K562 (cell line): ENCODE measurements around the gene FBXW9. TPM values are rescaled to one million over a fixed set of nuclear protein-coding genes. Genes with fewer than 3 reads are reported as not detected.

Experiments
- ATAC-seq: fragments of 200-7000 bp; cut with Tn5 transposase; 3 replicates; pipeline ENCODE4 v1.9.1; 2020; ENCODE audit warnings: moderate library complexity
- BruUV-seq: library from RNA; stranded (reverse); fragments of 400-500 nt; replicated peaks from 2 replicates; lab custom pipeline; 2021; lab: Mats Ljungman, UMichigan
- CTCF ChIA-PET: fragments of 300-600 bp; formaldehyde crosslinking; extraction: SDS; loops from one replicate; lab custom pipeline; 2021; ENCODE audit warnings: low intra/inter-chr PET ratio; lab: Yijun Ruan, JAX
- POLR2A ChIA-PET: fragments of 300-600, 350-650 bp; sonication (Branson Sonifier 250); formaldehyde crosslinking; extraction: SDS; loops from one replicate; lab custom pipeline; 2021; ENCODE audit warnings: antibody characterized with exemption, inconsistent platforms; lab: Yijun Ruan, JAX
- DNase-seq, 4 experiments: peaks; one replicate each; pipeline versions ENCODE4 v3.0.0 to v3.0.0-alpha.2; 2011 to 2018; ENCODE audit warnings: low spot score in 3 of 4, mixed read lengths in 3 of 4; ENCODE audit errors: extremely low read depth in 1 of 4
- FAIRE-seq: peaks from 2 replicates; lab custom pipeline; 2011; peaks lifted over from hg19 to GRCh38; lab: Jason Lieb, UNC
- H2AFZ ChIP-seq: 2 replicates; pipeline ENCODE4 v1.6.0; 2011; ENCODE audit warnings: low read depth, low read length, control low read depth, inconsistent platforms
- H3K27ac ChIP-seq: fragments of 200-600 bp; 3 replicates; pipeline ENCODE4 v1.8.0; 2011; ENCODE audit warnings: low read depth, mild to moderate bottlenecking, control low read depth, inconsistent platforms, low read length, moderate library complexity, mixed read lengths; ENCODE audit errors: extremely low read depth
- H3K27me3 ChIP-seq, 2 experiments: fragments of 300-600 bp in 1 of 2; 2 replicates in 1 of 2; 3 replicates in 1 of 2; pipeline versions ENCODE4 v1.6.0 to v1.8.0; 2011; ENCODE audit warnings: inconsistent platforms in 2 of 2, low read length in 2 of 2, mild to moderate bottlenecking in 1 of 2, mixed read lengths in 1 of 2, moderate library complexity in 1 of 2; ENCODE audit not compliant: control insufficient read depth in 2 of 2, insufficient read depth in 2 of 2
- H3K36me3 ChIP-seq: fragments of 300-600 bp; 3 replicates; pipeline ENCODE4 v1.8.0; 2011; ENCODE audit warnings: mild to moderate bottlenecking, low read length, inconsistent platforms; ENCODE audit not compliant: control insufficient read depth, insufficient read depth
- H3K4me1 ChIP-seq, 2 experiments: fragments of 200-600 bp in 1 of 2; replicated peaks in 1 of 2; 2 replicates in 1 of 2; 3 replicates in 1 of 2; pipeline versions ENCODE4 v1.5.1 to v1.8.0; 2011; ENCODE audit warnings: inconsistent platforms in 2 of 2, low read length in 2 of 2, mild to moderate bottlenecking in 1 of 2, mixed read lengths in 1 of 2, moderate library complexity in 1 of 2; ENCODE audit not compliant: control insufficient read depth in 2 of 2, insufficient read depth in 2 of 2
- H3K4me2 ChIP-seq: 2 replicates; pipeline ENCODE4 v1.6.1; 2011; ENCODE audit warnings: low read length, control low read depth, inconsistent platforms, mixed read lengths; ENCODE audit not compliant: insufficient read depth
- H3K4me3 ChIP-seq: fragments of 200-600 bp; sonication (generic), shearing (Covaris generic); 2 replicates; pipeline ENCODE4 v1.5.1; 2016; ENCODE audit warnings: control low read depth, inconsistent platforms
- H3K79me2 ChIP-seq: fragments of 200-600 bp; 3 replicates; pipeline ENCODE4 v1.8.0; 2011; ENCODE audit warnings: low read length, inconsistent platforms; ENCODE audit not compliant: control insufficient read depth, insufficient read depth
- H3K9ac ChIP-seq, 2 experiments: 2 replicates each; pipeline versions ENCODE4 v1.6.0 to v1.6.1; 2011; ENCODE audit warnings: low read depth in 2 of 2, low read length in 2 of 2, control low read depth in 1 of 2, inconsistent platforms in 1 of 2, mild to moderate bottlenecking in 1 of 2, mixed read lengths in 1 of 2; ENCODE audit not compliant: insufficient read depth in 1 of 2
- H3K9me1 ChIP-seq: one replicate; pipeline ENCODE4 v1.6.0; 2011; ENCODE audit warnings: inconsistent platforms, mild to moderate bottlenecking, low read length, moderate library complexity; ENCODE audit not compliant: control insufficient read depth, insufficient read depth
- H3K9me3 ChIP-seq: replicated peaks from 2 replicates; pipeline ENCODE4 v1.5.1; 2011; ENCODE audit warnings: low read depth, low read length, inconsistent platforms; ENCODE audit not compliant: control insufficient read depth, insufficient read depth
- H4K20me1 ChIP-seq: replicated peaks from 2 replicates; pipeline ENCODE4 v1.6.1; 2011; ENCODE audit warnings: low read length, inconsistent platforms, mixed read lengths; ENCODE audit not compliant: control insufficient read depth, insufficient read depth
- CBX3 ChIP-seq, 2 experiments: IDR thresholded peaks; 1 replicate in 1 of 2; 2 replicates in 1 of 2; pipeline ENCODE4 v1.6.1; 2012; ENCODE audit warnings: inconsistent platforms in 2 of 2, low read length in 2 of 2, borderline replicate concordance in 1 of 2, control low read depth in 1 of 2
- ETS2 ChIP-seq: IDR thresholded peaks from 2 replicates; pipeline ENCODE4 v1.6.1; 2016; ENCODE audit warnings: borderline replicate concordance, missing genetic modification characterization, mild to moderate bottlenecking, moderate library complexity, missing compliant biosample characterization; ENCODE audit not compliant: poor library complexity, severe bottlenecking
- KAT7 ChIP-seq: sonication (generic); formaldehyde crosslinking; IDR thresholded peaks from 2 replicates; pipeline ENCODE4 v1.8.0; 2022; ENCODE audit warnings: missing genetic modification reagents, mild to moderate bottlenecking, borderline replicate concordance
- XRCC3 ChIP-seq: fragments of 450-650 bp; IDR thresholded peaks from 2 replicates; pipeline ENCODE4 v1.6.1; 2017; ENCODE audit warnings: mild to moderate bottlenecking, moderate library complexity
- ZNF121 ChIP-seq: sonication (generic); formaldehyde crosslinking; conservative IDR thresholded peaks from 2 replicates; pipeline ENCODE4 v1.8.0; 2022; ENCODE audit warnings: missing genetic modification reagents
- WGBS: fragments of 100-300 bp; shearing (Covaris generic); methylation state at CpG from one replicate; pipeline ENCODE4 v1.1.6; 2016; ENCODE audit warnings: low coverage, mixed read lengths; ENCODE audit not compliant: insufficient coverage; ENCODE audit errors: missing lambda C conversion rate; 5-methylcytosine and 5-hydroxymethylcytosine counted together
- in situ Hi-C: fragments of 300-500 bp; cut with MboI; formaldehyde crosslinking; loops from 4 replicates; pipeline ENCODE4 v1.15.0; 2018; ENCODE audit warnings: inconsistent platforms, mixed read lengths
- intact Hi-C: fragments of 100-400 bp; cut with micrococcal nuclease; formaldehyde crosslinking; loops from 2 replicates; pipeline ENCODE4 v1.14.2; 2022
- polyA plus RNA-seq, 8 experiments: library from polyadenylated mRNA; depleted of rRNA in 4 of 8; stranded (reverse) in 5 of 8; unstranded in 3 of 8; fragments of >200 nt; fragmentation: Nextera tagmentation in 2 of 8; fragmentation: Illumina TruSeq in 1 of 8; extraction: Ambion mirVana in 2 of 8; extraction: Trizol in 1 of 8; gene quantifications; 2 replicates each; pipeline versions ENCODE4 v1.2.1 to v1.2.3, GENCODE V29; 2011 to 2014; ENCODE audit warnings: inconsistent platforms in 1 of 8, missing spikeins in 1 of 8
- total RNA-seq, 7 experiments: library from RNA; depleted of rRNA in 6 of 7; stranded (reverse); fragments of >200 nt in 6 of 7; fragmentation: Illumina TruSeq in 2 of 7; extraction: Trizol in 2 of 7; gene quantifications; 2 replicates each; pipeline versions ENCODE4 v1.2.1 to v1.2.3, GENCODE V29; 2011 to 2021; ENCODE audit warnings: low replicate concordance in 1 of 7
- TF ChIP-seq, protein P1 (sequence below): fragments of 450-650 bp; IDR thresholded peaks from 2 replicates; pipeline ENCODE4 v1.6.1; 2017; ENCODE audit warnings: mild to moderate bottlenecking, moderate library complexity
- TF ChIP-seq, protein P2 (sequence below): sonication (generic); formaldehyde crosslinking; IDR thresholded peaks from 2 replicates; pipeline ENCODE4 v1.9.0; 2022; ENCODE audit warnings: mild to moderate bottlenecking, missing genetic modification reagents
- TF ChIP-seq, protein P3 (sequence below), 2 experiments: IDR thresholded peaks; 2 replicates each; pipeline ENCODE4 v1.6.1; 2011; ENCODE audit warnings: borderline replicate concordance in 1 of 2, control low read depth in 1 of 2, low read depth in 1 of 2, low read length in 1 of 2, mild to moderate bottlenecking in 1 of 2, mixed read lengths in 1 of 2, moderate library complexity in 1 of 2; ENCODE audit not compliant: insufficient read depth in 1 of 2, insufficient read length in 1 of 2, poor library complexity in 1 of 2, severe bottlenecking in 1 of 2; ENCODE audit errors: extremely low read depth in 1 of 2

Gene FBXW9
- total and polyA plus RNA-seq, 9 of the 15 experiments (the other 6 are each of a cell fraction or from before 2014, with no cell fraction given): 0.23 to 21.7 (median 6.2) TPM

DNA sequence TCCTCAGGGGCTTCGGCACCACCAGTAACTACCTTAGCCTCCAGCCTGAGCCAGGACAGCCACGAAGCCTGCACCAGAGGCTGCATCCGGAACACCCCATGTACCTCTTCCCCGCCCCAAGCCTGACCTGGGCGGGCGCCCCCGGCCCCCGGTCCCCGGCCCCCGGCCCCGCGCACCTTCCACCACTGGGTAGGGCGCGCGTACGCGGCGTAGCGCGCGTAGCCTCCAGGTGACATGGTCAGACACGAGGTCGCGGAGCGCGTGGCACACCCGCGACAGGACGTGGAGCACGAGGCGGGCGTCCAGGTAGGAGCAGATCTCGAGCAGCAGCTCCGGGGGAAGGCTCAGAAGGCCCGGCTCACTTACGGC is 450 bp downstream of the FBXW9 start:
- ATAC-seq: peak; percentile 31
- peak overlapping the region; percentile 89 for H2AFZ ChIP-seq
- no peaks in the 10 kb centered on the region for H3K9me1 ChIP-seq
- peak overlapping the region; percentile 68 to 95 for H3K9ac ChIP-seq
- POLR2A ChIA-PET: interaction anchor here (0.6 to 2.6 kb wide), 5 partner anchors 11 to 38 kb away, joined by 4 to 21 read pairs (median 5); partner anchors contain the start of genes DHPS and TRIR
- no TSS peak for BruUV-seq
- H4K20me1 ChIP-seq: no peaks in the 10 kb centered on the region
- peak overlapping the region; percentile 91 for H3K4me2 ChIP-seq
- no peaks in the 10 kb centered on the region; a peak in 1 of 5 replicates for H3K27me3 ChIP-seq
- WGBS: 12% methylated on average over 27 of the region's 36 CpGs
- CTCF ChIA-PET: no interaction called here
- H3K4me3 ChIP-seq: peak overlapping the region; percentile 82
- H3K36me3 ChIP-seq: peaks cover 52% of the 10 kb centered on the region
- peak overlapping the region; percentile 69 for H3K27ac ChIP-seq
- FAIRE-seq: no peak
- no peaks in the 10 kb centered on the region for H3K9me3 ChIP-seq
- peak in 3 of 4 experiments; percentile 33 to 70 (median 67) for DNase-seq
- H3K4me1 ChIP-seq: peaks cover 0 to 29% of the 10 kb centered on the region in 2 experiments; a peak in 3 of 5 replicates
- in situ Hi-C loops: no loop called here
- intact Hi-C loops: no loop called here
- peaks cover 7% of the 10 kb centered on the region; the same call in 2 of the 3 replicates for H3K79me2 ChIP-seq
- TF ChIP-seq, protein P1, sequence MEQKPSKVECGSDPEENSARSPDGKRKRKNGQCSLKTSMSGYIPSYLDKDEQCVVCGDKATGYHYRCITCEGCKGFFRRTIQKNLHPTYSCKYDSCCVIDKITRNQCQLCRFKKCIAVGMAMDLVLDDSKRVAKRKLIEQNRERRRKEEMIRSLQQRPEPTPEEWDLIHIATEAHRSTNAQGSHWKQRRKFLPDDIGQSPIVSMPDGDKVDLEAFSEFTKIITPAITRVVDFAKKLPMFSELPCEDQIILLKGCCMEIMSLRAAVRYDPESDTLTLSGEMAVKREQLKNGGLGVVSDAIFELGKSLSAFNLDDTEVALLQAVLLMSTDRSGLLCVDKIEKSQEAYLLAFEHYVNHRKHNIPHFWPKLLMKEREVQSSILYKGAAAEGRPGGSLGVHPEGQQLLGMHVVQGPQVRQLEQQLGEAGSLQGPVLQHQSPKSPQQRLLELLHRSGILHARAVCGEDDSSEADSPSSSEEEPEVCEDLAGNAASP: no peak
- TF ChIP-seq, protein P2, sequence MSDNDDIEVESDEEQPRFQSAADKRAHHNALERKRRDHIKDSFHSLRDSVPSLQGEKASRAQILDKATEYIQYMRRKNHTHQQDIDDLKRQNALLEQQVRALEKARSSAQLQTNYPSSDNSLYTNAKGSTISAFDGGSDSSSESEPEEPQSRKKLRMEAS: peak; percentile 75; the same call in 1 of the 2 replicates
- TF ChIP-seq ZNF121 (CRISPR knock-in tag) (no peak), KAT7 (CRISPR knock-in tag) (0 out of 2 replicates have a peak, but pooled peaks have one; percentile 2), CBX3 (IDR thresholded peaks at IDR 0.05; ENCODE audit: borderline replicate concordance in 1 of 2, low read length in 2 of 2) (peak in 1 of 2 experiments; percentile 10; a peak in 1 of 3 replicates), XRCC3 (no peak), ETS2 (tag) (no peak)
- TF ChIP-seq, protein P3, sequence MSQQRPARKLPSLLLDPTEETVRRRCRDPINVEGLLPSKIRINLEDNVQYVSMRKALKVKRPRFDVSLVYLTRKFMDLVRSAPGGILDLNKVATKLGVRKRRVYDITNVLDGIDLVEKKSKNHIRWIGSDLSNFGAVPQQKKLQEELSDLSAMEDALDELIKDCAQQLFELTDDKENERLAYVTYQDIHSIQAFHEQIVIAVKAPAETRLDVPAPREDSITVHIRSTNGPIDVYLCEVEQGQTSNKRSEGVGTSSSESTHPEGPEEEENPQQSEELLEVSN (IDR thresholded peaks at IDR 0.05; ENCODE audit: borderline replicate concordance in 1 of 2, extremely low read depth in 1 of 2, insufficient read depth in 1 of 2, insufficient read length in 1 of 2, low read depth in 1 of 2, low read length in 1 of 2, poor library complexity in 1 of 2, severe bottlenecking in 1 of 2): peak in 1 of 2 experiments; percentile 81
